GM23338 (cell line): ENCODE measurements around the gene SORBS2. TPM values are rescaled to one million over a fixed set of nuclear protein-coding genes. Genes with fewer than 3 reads are reported as not detected.

Source experiments
- ATAC-seq: fragments of 200-7000 bp; cut with Tn5 transposase; 3 replicates; pipeline ENCODE4 v1.9.1; 2020
- DNase-seq: peaks from one replicate; pipeline ENCODE4 v3.0.0-alpha.2; 2015; ENCODE audit warnings: low spot score
- H2AFZ ChIP-seq: fragments of 200-600 bp; sonication (generic); 2 replicates; pipeline ENCODE4 v1.8.0; 2016; ENCODE audit warnings: antibody characterized with exemption, mild to moderate bottlenecking, moderate library complexity
- H3F3A ChIP-seq: fragments of 200-600 bp; sonication (generic); replicated peaks from 2 replicates; pipeline ENCODE4 v1.8.0; 2017; ENCODE audit warnings: antibody characterized with exemption, mixed run types, low read depth
- H3K27ac ChIP-seq: fragments of 200-600 bp; sonication (generic); 2 replicates; pipeline ENCODE4 v1.6.1; 2016; ENCODE audit warnings: low read depth
- H3K27me3 ChIP-seq: fragments of 200-600 bp; sonication (generic); 2 replicates; pipeline ENCODE4 v1.8.0; 2016; ENCODE audit warnings: mild to moderate bottlenecking, mixed run types, moderate library complexity; ENCODE audit not compliant: insufficient read depth
- H3K36me3 ChIP-seq: fragments of 200-600 bp; sonication (generic); 2 replicates; pipeline ENCODE4 v1.8.0; 2016; ENCODE audit warnings: mild to moderate bottlenecking; ENCODE audit not compliant: insufficient read depth
- H3K4me1 ChIP-seq: fragments of 200-600 bp; sonication (generic); 2 replicates; pipeline ENCODE4 v1.8.0; 2016; ENCODE audit warnings: mild to moderate bottlenecking, moderate library complexity; ENCODE audit not compliant: insufficient read depth
- H3K4me2 ChIP-seq: fragments of 200-600 bp; sonication (generic); 2 replicates; pipeline ENCODE4 v1.7.1; 2017; ENCODE audit warnings: mixed run types
- H3K4me3 ChIP-seq: fragments of 200-600 bp; sonication (generic); 2 replicates; pipeline ENCODE4 v1.6.1; 2016; ENCODE audit warnings: mixed run types
- H3K79me2 ChIP-seq: fragments of 200-600 bp; sonication (generic); replicated peaks from 2 replicates; pipeline ENCODE4 v1.8.0; 2017; ENCODE audit warnings: mild to moderate bottlenecking; ENCODE audit not compliant: insufficient read depth
- H3K9me2 ChIP-seq: fragments of 200-600 bp; sonication (generic); 2 replicates; pipeline ENCODE4 v1.8.0; 2017; ENCODE audit not compliant: insufficient read depth
- H4K20me1 ChIP-seq: fragments of 200-600 bp; sonication (generic); replicated peaks from 2 replicates; pipeline ENCODE4 v1.8.0; 2017; ENCODE audit warnings: mild to moderate bottlenecking; ENCODE audit not compliant: insufficient read depth
- H3K27ac Mint-ChIP-seq: 2 replicates; pipeline ENCODE4 v1.8.0; 2020; ENCODE audit warnings: inconsistent platforms, mild to moderate bottlenecking, moderate library complexity, mixed read lengths
- H3K27me3 Mint-ChIP-seq: 3 replicates; pipeline ENCODE4 v1.8.0; 2022; ENCODE audit warnings: low read depth, mild to moderate bottlenecking, moderate library complexity, mixed read lengths, inconsistent platforms; ENCODE audit not compliant: insufficient read depth, poor library complexity
- H3K36me3 Mint-ChIP-seq: 3 replicates; pipeline ENCODE4 v1.8.0; 2021; ENCODE audit warnings: low read depth, mild to moderate bottlenecking, inconsistent platforms, moderate library complexity, mixed read lengths
- H3K4me1 Mint-ChIP-seq: 3 replicates; pipeline ENCODE4 v1.8.0; 2020; ENCODE audit warnings: mild to moderate bottlenecking, inconsistent platforms, mixed read lengths
- H3K4me3 Mint-ChIP-seq: 3 replicates; pipeline ENCODE4 v1.8.0; 2021; ENCODE audit warnings: moderate library complexity, mild to moderate bottlenecking, inconsistent platforms, mixed read lengths
- H3K9me3 Mint-ChIP-seq: 3 replicates; pipeline ENCODE4 v1.8.0; 2020; ENCODE audit warnings: moderate library complexity, mild to moderate bottlenecking, inconsistent platforms, mixed read lengths
- ETS1 ChIP-seq: IDR thresholded peaks from 2 replicates; pipeline ENCODE4 v1.6.1; 2016; ENCODE audit warnings: antibody characterized with exemption
- EZH2 ChIP-seq: fragments of 200-600 bp; sonication (generic); IDR thresholded peaks from one replicate; pipeline ENCODE4 v1.8.0; 2017; ENCODE audit warnings: antibody characterized with exemption, mild to moderate bottlenecking, low read depth; ENCODE audit not compliant: unreplicated experiment
- EZH2phosphoT487 ChIP-seq: fragments of 200-600 bp; sonication (generic); IDR thresholded peaks from one replicate; pipeline ENCODE4 v1.8.1; 2018; ENCODE audit warnings: antibody characterized with exemption; ENCODE audit not compliant: unreplicated experiment
- JUNB ChIP-seq: IDR thresholded peaks from one replicate; pipeline ENCODE4 v1.6.1; 2016; ENCODE audit warnings: antibody characterized with exemption; ENCODE audit not compliant: unreplicated experiment
- NANOG ChIP-seq: IDR thresholded peaks from 2 replicates; pipeline ENCODE4 v1.6.1; 2016; ENCODE audit warnings: antibody characterized with exemption, borderline replicate concordance
- POLR2AphosphoS5 ChIP-seq: IDR thresholded peaks from 2 replicates; pipeline ENCODE4 v1.6.1; 2016; ENCODE audit warnings: antibody characterized with exemption, low read depth
- REST ChIP-seq: IDR thresholded peaks from one replicate; pipeline ENCODE4 v1.6.1; 2018; ENCODE audit warnings: antibody characterized with exemption; ENCODE audit not compliant: unreplicated experiment
- STAT1 ChIP-seq: IDR thresholded peaks from one replicate; pipeline ENCODE4 v1.6.1; 2016; ENCODE audit warnings: antibody characterized with exemption; ENCODE audit not compliant: unreplicated experiment
- ZNF462 ChIP-seq: fragments of 250-450 bp; sonication (Bioruptor Pico); IDR thresholded peaks from 2 replicates; pipeline ENCODE4 v1.5.0; 2020; ENCODE audit warnings: mild to moderate bottlenecking, moderate library complexity
- polyA plus RNA-seq: library from polyadenylated mRNA; unstranded; fragments of >200 nt; fragmentation: Nextera tagmentation; extraction: Ambion mirVana; gene quantifications from 2 replicates; pipeline ENCODE4 v1.2.1, GENCODE V29; 2016
- total RNA-seq: library from RNA; depleted of rRNA; stranded (reverse); fragments of >200 nt; shearing (Covaris generic); gene quantifications from 2 replicates; pipeline ENCODE4 v1.2.3, GENCODE V29; 2014

Gene SORBS2
- total and polyA plus RNA-seq, 2 experiments from 2014 or later, result 17.8 to 27.6 TPM

- no peak overlapping the region for H3K4me3 Mint-ChIP-seq
- DNase-seq, result no peak
- peaks cover 21% of the 10 kb centered on the region for H3K27me3 Mint-ChIP-seq
- ATAC-seq, result no peak
- Histone ChIP-seq H3K4me2 (no peak overlapping the region), H4K20me1 (no peaks in the 10 kb centered on the region), H2AFZ (no peak overlapping the region), H3K4me3 (no peak overlapping the region), H3K79me2 (no peaks in the 10 kb centered on the region), H3K27ac (no peak overlapping the region), H3K4me1 (peaks cover 50% of the 10 kb centered on the region), H3K36me3 (no peaks in the 10 kb centered on the region), H3K27me3 (peaks cover 29% of the 10 kb centered on the region), H3F3A (peaks cover 7% of the 10 kb centered on the region; the same call in 1 of the 2 replicates), H3K9me2 (no peaks in the 10 kb centered on the region)
- H3K4me1 Mint-ChIP-seq, result peaks cover 62% of the 10 kb centered on the region
- H3K36me3 Mint-ChIP-seq, result no peaks in the 10 kb centered on the region
- no peaks in the 10 kb centered on the region; the same call in 2 of the 3 replicates for H3K9me3 Mint-ChIP-seq
- TF ChIP-seq POLR2AphosphoS5, result no peak
- no peak for TF ChIP-seq STAT1
- TF ChIP-seq REST, result no peak
- no peak for TF ChIP-seq NANOG
- TF ChIP-seq ZNF462 (CRISPR knock-in tag), result no peak
- no peak for TF ChIP-seq ETS1
- TF ChIP-seq JUNB, result no peak
- TF ChIP-seq EZH2phosphoT487, result no peak
- no peak for TF ChIP-seq EZH2
- H3K27ac Mint-ChIP-seq, result no peak overlapping the region
These were observed 222.7 kb downstream of the SORBS2 start for GRCh38 chr4:185589067-185589836.
